GM21526 (cell line): ENCODE data around the gene MESP2.

Experiments
- ATAC-seq: cut with Tn5 transposase; IDR thresholded peaks from one replicate; pipeline ENCODE4 v1.9.1; 2021; ENCODE audit warnings: moderate library complexity; ENCODE audit not compliant: unreplicated experiment, low FRiP score

MESP2 gene

GRCh38 chr15:89754361-89755154, 21.6 kb upstream of the MESP2 start:
- ATAC-seq, result no peak

GRCh38 chr15:89755701-89756100, 20.4 kb upstream of the MESP2 start:
- no peak for ATAC-seq

GRCh38 chr15:89756897-89757296, 19.2 kb upstream of the MESP2 start:
- ATAC-seq, result no peak

GRCh38 chr15:89758283-89758682, 17.8 kb upstream of the MESP2 start:
- ATAC-seq, result no peak

- no peak for ATAC-seq
These were observed 17.2 kb upstream of the MESP2 start for GRCh38 chr15:89758981-89759380.

- ATAC-seq, result no peak
These were observed 16.3 kb upstream of the MESP2 start for GRCh38 chr15:89759835-89760234.

- ATAC-seq, result peak; percentile 63
These were observed 15.7 kb upstream of the MESP2 start for GRCh38 chr15:89760303-89761008.

- no peak for ATAC-seq
These were observed 14.9 kb upstream of the MESP2 start for GRCh38 chr15:89761009-89761831.

GRCh38 chr15:89761929-89762328, 14.2 kb upstream of the MESP2 start:
- no peak for ATAC-seq

GRCh38 chr15:89765694-89766093, 10.4 kb upstream of the MESP2 start:
- ATAC-seq, result no peak

GRCh38 chr15:89766357-89767311, 9.5 kb upstream of the MESP2 start:
- ATAC-seq, result no peak

- ATAC-seq, result no peak
These were observed 8.7 kb upstream of the MESP2 start for GRCh38 chr15:89767411-89767915.

GRCh38 chr15:89768071-89768500, 8.0 kb upstream of the MESP2 start:
- ATAC-seq, result no peak

GRCh38 chr15:89769366-89769765, 6.8 kb upstream of the MESP2 start:
- no peak for ATAC-seq

GRCh38 chr15:89770041-89770440, 6.1 kb upstream of the MESP2 start:
- no peak for ATAC-seq

GRCh38 chr15:89772932-89773583, 3.1 kb upstream of the MESP2 start:
- no peak for ATAC-seq

- no peak for ATAC-seq
These were observed 1.6 kb upstream of the MESP2 start for GRCh38 chr15:89774492-89774891.

GRCh38 chr15:89775815-89776214, 317 bp upstream of the MESP2 start:
- no peak for ATAC-seq

- no peak for ATAC-seq
These were observed 1.1 kb downstream of the MESP2 start for GRCh38 chr15:89777073-89777751.
